H1 (cell line): Measurements from ENCODE around the gene ACOT9. TPM values are rescaled to one million over a fixed set of nuclear protein-coding genes. Genes with fewer than 3 reads are reported as not detected.
A peak's percentile ranks its signal among the peaks of the same experiment; 100 is the strongest.

Experiments used
- CTCF ChIA-PET: fragments of 300-600 bp; sonication (Branson Sonifier 250); formaldehyde crosslinking; loops from one replicate; lab custom pipeline; 2021; ENCODE audit not compliant: partially characterized antibody; lab: Charles Lee
- POLR2A ChIA-PET: fragments of 300-600 bp; sonication (Branson Sonifier 250); formaldehyde crosslinking; loops from one replicate; lab custom pipeline; 2021; ENCODE audit warnings: inconsistent platforms; ENCODE audit not compliant: partially characterized antibody; lab: Charles Lee
- DNase-seq, 2 experiments: peaks; one replicate each; pipeline versions ENCODE4 v3.0.0 to v3.0.0-alpha.2; 2010 to 2022; ENCODE audit warnings: low spot score in 2 of 2, low read depth in 1 of 2, mixed read lengths in 1 of 2
- FAIRE-seq: peaks from 2 replicates; lab custom pipeline; 2011; peaks lifted over from hg19 to GRCh38; lab: Jason Lieb, UNC
- H2AFZ ChIP-seq: 2 replicates; pipeline ENCODE4 v1.8.1; 2012; ENCODE audit warnings: low read length, inconsistent platforms
- H2AK5ac ChIP-seq: 2 replicates; pipeline ENCODE4 v1.6.1; 2013; ENCODE audit warnings: low read depth, low read length
- H2BK120ac ChIP-seq: replicated peaks from 2 replicates; pipeline ENCODE3; 2013; ENCODE audit warnings: low read depth, low read length, inconsistent platforms
- H2BK12ac ChIP-seq: 2 replicates; pipeline ENCODE4 v1.6.1; 2013; ENCODE audit warnings: low read depth, low read length
- H2BK15ac ChIP-seq: 2 replicates; pipeline ENCODE4 v1.6.1; 2013; ENCODE audit warnings: low read length
- H2BK20ac ChIP-seq: 2 replicates; pipeline ENCODE4 v1.6.1; 2013; ENCODE audit warnings: low read length
- H2BK5ac ChIP-seq: 2 replicates; pipeline ENCODE4 v1.6.1; 2013; ENCODE audit warnings: low read depth, low read length
- H3K14ac ChIP-seq: 2 replicates; pipeline ENCODE4 v1.6.1; 2013; ENCODE audit warnings: inconsistent platforms; ENCODE audit not compliant: insufficient read length
- H3K18ac ChIP-seq: 2 replicates; pipeline ENCODE4 v1.6.1; 2013; ENCODE audit warnings: low read length; ENCODE audit errors: extremely low read depth
- H3K23ac ChIP-seq: 2 replicates; pipeline ENCODE4 v1.6.1; 2013; ENCODE audit warnings: inconsistent platforms; ENCODE audit not compliant: insufficient read length
- H3K23me2 ChIP-seq: 2 replicates; pipeline ENCODE4 v1.6.1; 2013; ENCODE audit warnings: low read depth, low read length
- H3K27ac ChIP-seq: 2 replicates; pipeline ENCODE4 v1.6.1; 2011; ENCODE audit warnings: low read depth, low read length, inconsistent platforms
- H3K27me3 ChIP-seq, 4 experiments: replicated peaks in 1 of 4; 1 replicate in 1 of 4; 2 replicates in 3 of 4; pipeline versions ENCODE4 v1.6.1 to v1.8.1; 2011 to 2013; ENCODE audit warnings: low read length in 3 of 4, mild to moderate bottlenecking in 3 of 4, inconsistent platforms in 2 of 4, mixed read lengths in 2 of 4, moderate library complexity in 1 of 4; ENCODE audit not compliant: control insufficient read depth in 3 of 4, insufficient read depth in 3 of 4; ENCODE audit errors: extremely low read depth in 1 of 4
- H3K36me3 ChIP-seq, 4 experiments: 2 replicates each; pipeline versions ENCODE4 v1.6.1 to v1.8.1; 2011 to 2013; ENCODE audit warnings: mild to moderate bottlenecking in 4 of 4, low read length in 3 of 4, moderate library complexity in 2 of 4, control low read depth in 1 of 4, inconsistent platforms in 1 of 4; ENCODE audit not compliant: insufficient read depth in 4 of 4, control insufficient read depth in 2 of 4
- H3K4ac ChIP-seq: replicated peaks from 2 replicates; pipeline ENCODE3; 2013; ENCODE audit warnings: low read length, low read depth, mixed read lengths, inconsistent platforms; ENCODE audit not compliant: insufficient read length
- H3K4me1 ChIP-seq, 4 experiments: replicated peaks in 1 of 4; 1 replicate in 1 of 4; 2 replicates in 3 of 4; pipeline versions ENCODE4 v1.6.1 to v1.8.1; 2011 to 2013; ENCODE audit warnings: low read length in 3 of 4, inconsistent platforms in 2 of 4, mixed read lengths in 1 of 4; ENCODE audit not compliant: insufficient read depth in 4 of 4, control insufficient read depth in 3 of 4
- H3K4me2 ChIP-seq, 2 experiments: 2 replicates each; pipeline versions ENCODE4 v1.6.1 to v1.8.1; 2011 to 2013; ENCODE audit warnings: low read depth in 2 of 2, low read length in 2 of 2, control low read depth in 1 of 2, inconsistent platforms in 1 of 2, mild to moderate bottlenecking in 1 of 2; ENCODE audit not compliant: insufficient read depth in 1 of 2
- H3K4me3 ChIP-seq, 4 experiments: fragments of 200-600, 300-600 bp in 1 of 4; sonication (generic), shearing (Covaris generic), sonication (Bioruptor Twin) in 1 of 4; 2 replicates each; pipeline versions ENCODE4 v1.5.1 to v1.8.1; 2011 to 2016; ENCODE audit warnings: low read length in 4 of 4, low read depth in 3 of 4, control low read depth in 2 of 4, inconsistent platforms in 2 of 4, mild to moderate bottlenecking in 2 of 4, mixed read lengths in 1 of 4, moderate library complexity in 1 of 4; ENCODE audit not compliant: insufficient read depth in 2 of 4; ENCODE audit errors: extremely low read depth in 1 of 4
- H3K56ac ChIP-seq: replicated peaks from 2 replicates; pipeline ENCODE3; 2013; ENCODE audit warnings: low read depth, mild to moderate bottlenecking, mixed read lengths, low read length, inconsistent platforms; ENCODE audit not compliant: insufficient read length
- H3K79me1 ChIP-seq: 2 replicates; pipeline ENCODE4 v1.6.1; 2013; ENCODE audit warnings: low read depth, low read length, control low read depth
- H3K79me2 ChIP-seq, 2 experiments: 2 replicates each; pipeline versions ENCODE4 v1.6.1 to v1.8.1; 2012 to 2013; ENCODE audit warnings: low read length in 2 of 2, mild to moderate bottlenecking in 2 of 2, inconsistent platforms in 1 of 2; ENCODE audit not compliant: insufficient read depth in 2 of 2, control insufficient read depth in 1 of 2
- H3K9ac ChIP-seq, 4 experiments: replicated peaks in 1 of 4; 1 replicate in 1 of 4; 2 replicates in 3 of 4; pipeline versions ENCODE4 v1.6.1 to v1.8.1; 2011 to 2013; ENCODE audit warnings: low read depth in 3 of 4, low read length in 3 of 4, control low read depth in 2 of 4, mild to moderate bottlenecking in 2 of 4, moderate library complexity in 2 of 4, inconsistent platforms in 1 of 4; ENCODE audit errors: extremely low read depth in 1 of 4
- H3K9me3 ChIP-seq, 2 experiments: 2 replicates each; pipeline versions ENCODE4 v1.6.1 to v1.8.1; 2012 to 2013; ENCODE audit warnings: mild to moderate bottlenecking in 2 of 2, moderate library complexity in 2 of 2, control low read depth in 1 of 2, inconsistent platforms in 1 of 2, low read depth in 1 of 2, low read length in 1 of 2, mixed read lengths in 1 of 2; ENCODE audit not compliant: insufficient read depth in 2 of 2
- H4K20me1 ChIP-seq, 2 experiments: replicated peaks in 1 of 2; 2 replicates each; pipeline versions ENCODE3 to v1.8.1; 2011 to 2013; ENCODE audit warnings: inconsistent platforms in 2 of 2, low read length in 2 of 2, mild to moderate bottlenecking in 1 of 2; ENCODE audit not compliant: insufficient read depth in 2 of 2, control insufficient read depth in 1 of 2
- H4K5ac ChIP-seq: 2 replicates; pipeline ENCODE4 v1.6.1; 2013; ENCODE audit warnings: low read length, low read depth, mixed read lengths, inconsistent platforms; ENCODE audit not compliant: insufficient read length
- H4K8ac ChIP-seq: 2 replicates; pipeline ENCODE4 v1.8.0; 2013; ENCODE audit warnings: mild to moderate bottlenecking, moderate library complexity, low read length, inconsistent platforms; ENCODE audit not compliant: insufficient read depth; ENCODE audit errors: extremely low read depth
- H4K91ac ChIP-seq: replicated peaks from 2 replicates; pipeline ENCODE3; 2013; ENCODE audit warnings: low read length, mixed read lengths, inconsistent platforms; ENCODE audit not compliant: insufficient read length
- ASH2L ChIP-seq: fragments of 200-600, 300-600 bp; sonication (generic); IDR thresholded peaks from one replicate; pipeline ENCODE4 v1.7.1; 2017; ENCODE audit warnings: low read length
- BACH1 ChIP-seq: IDR thresholded peaks from 2 replicates; pipeline ENCODE4 v1.6.1; 2012; ENCODE audit warnings: low read length, improper control_type of control experiment
- FOSL1 ChIP-seq: IDR thresholded peaks from 2 replicates; pipeline ENCODE4 v1.6.1; 2011; ENCODE audit warnings: mild to moderate bottlenecking, low read depth, low read length, moderate library complexity; ENCODE audit not compliant: insufficient read depth
- MAFK ChIP-seq: IDR thresholded peaks from 2 replicates; pipeline ENCODE4 v1.6.1; 2012; ENCODE audit warnings: low read depth, mild to moderate bottlenecking, improper control_type of control experiment, low read length
- RNF2 ChIP-seq: fragments of 200-900, 300-1000 bp; sonication (generic); IDR thresholded peaks from 2 replicates; pipeline ENCODE4 v1.7.1; 2016; ENCODE audit warnings: borderline replicate concordance, low read depth, mild to moderate bottlenecking, antibody characterized with exemption, low read length; ENCODE audit not compliant: poor library complexity, severe bottlenecking; ENCODE audit errors: missing control alignments
- RXRA ChIP-seq: IDR thresholded peaks from 2 replicates; pipeline ENCODE4 v1.6.1; 2011; ENCODE audit warnings: low read depth, mild to moderate bottlenecking, low read length, moderate library complexity; ENCODE audit not compliant: insufficient read depth
- SIN3A ChIP-seq, 2 experiments: IDR thresholded peaks in 1 of 2; conservative IDR thresholded peaks in 1 of 2; 2 replicates each; pipeline ENCODE4 v1.6.1; 2011 to 2012; ENCODE audit warnings: low read length in 2 of 2, improper control_type of control experiment in 1 of 2, low read depth in 1 of 2, mild to moderate bottlenecking in 1 of 2
- WGBS, 2 experiments: shearing (Covaris generic) in 1 of 2; methylation state at CpG; one replicate each; pipeline versions ENCODE4 v1.1.6 to v1.1.7; 2013 to 2015; ENCODE audit warnings: low lambda C conversion rate in 2 of 2, mixed read lengths in 2 of 2, inconsistent platforms in 1 of 2, low coverage in 1 of 2, missing lambda C conversion rate in 1 of 2; ENCODE audit not compliant: insufficient replicate concordance in 2 of 2, insufficient coverage in 1 of 2, insufficient read length in 1 of 2; ENCODE audit errors: extremely low coverage in 1 of 2, missing lambda C conversion rate in 1 of 2; 5-methylcytosine and 5-hydroxymethylcytosine counted together
- polyA plus RNA-seq, 7 experiments: library from polyadenylated mRNA; depleted of rRNA in 3 of 7; stranded (reverse) in 5 of 7; unstranded in 2 of 7; fragments of >200 nt in 5 of 7; fragments of 200-250 nt in 2 of 7; gene quantifications; 1 replicate in 5 of 7; 2 replicates in 1 of 7; 4 replicates in 1 of 7; pipeline versions ENCODE4 v1.2.1 to v1.2.3, GENCODE V29; 2011 to 2013; ENCODE audit warnings: missing spikeins in 2 of 7, mixed read lengths in 2 of 7
- total RNA-seq: library from RNA; stranded (reverse); fragmentation: NEBNext Ultra II Directional; extraction: Animal tissue kit (Norgen Biotek cat#: 25700); gene quantifications from 2 replicates; pipeline ENCODE4 v1.2.1, GENCODE V29; 2021
- TF ChIP-seq, protein P1 (sequence below): IDR thresholded peaks from 2 replicates; pipeline ENCODE4 v1.6.1; 2012; ENCODE audit warnings: inconsistent platforms

ACOT9 gene
- total and polyA plus RNA-seq, 2 of the 8 experiments (the other 6 are each of a cell fraction or from before 2014, with no cell fraction given) = 20.7 to 39.5 TPM

DNA sequence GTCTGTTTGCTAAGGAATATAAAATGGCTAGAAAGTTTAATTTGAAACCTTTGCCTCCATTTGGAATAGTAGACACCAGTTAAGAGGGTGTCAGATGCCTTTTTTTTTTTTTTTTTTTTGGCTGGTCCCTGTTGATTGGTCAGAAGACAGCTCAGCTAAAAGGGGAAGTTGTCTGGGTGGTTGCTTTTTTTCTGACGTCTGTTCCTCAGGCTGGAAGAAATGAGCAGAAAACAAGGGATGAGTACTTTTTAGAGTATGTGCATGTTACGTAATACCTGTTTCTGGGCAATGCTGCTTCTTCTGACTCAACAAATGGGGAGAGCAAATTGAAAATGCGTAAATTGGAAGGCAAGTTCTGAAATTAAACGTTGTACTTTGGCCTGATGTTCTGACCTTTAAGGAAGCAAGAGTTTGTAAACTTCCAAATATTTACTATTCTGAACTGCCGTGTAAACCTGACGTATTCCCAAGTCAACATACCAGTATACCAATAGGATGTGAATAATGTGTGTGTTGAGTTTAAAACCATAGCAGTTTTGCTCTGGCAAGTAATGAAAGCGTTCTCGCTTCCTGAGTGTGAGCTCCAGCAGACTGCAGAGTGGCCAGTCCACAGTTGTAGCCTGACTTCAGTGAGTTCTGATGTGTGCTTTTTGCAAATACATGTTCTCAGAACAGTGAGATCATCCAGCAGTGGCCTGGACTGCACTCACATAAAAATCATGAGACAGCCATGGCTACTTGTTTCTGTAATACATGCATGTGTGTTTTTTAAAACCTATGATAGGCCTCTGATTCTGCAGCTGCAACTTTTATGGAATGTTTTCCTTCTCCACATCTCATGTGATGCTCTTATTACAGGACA is 41.6 kb upstream of the ACOT9 start:
- Histone ChIP-seq H2BK12ac (no peak overlapping the region), H2BK5ac (no peak overlapping the region), H3K4me1 (no peaks in the 10 kb centered on the region), H2BK120ac (no peak overlapping the region), H2AK5ac (no peak overlapping the region), H3K79me2 (no peaks in the 10 kb centered on the region), H4K20me1 (no peaks in the 10 kb centered on the region), H3K23ac (no peak overlapping the region), H2AFZ (no peak overlapping the region), H3K9me3 (no peaks in the 10 kb centered on the region), H3K27ac (no peak overlapping the region), H3K4me3 (no peak overlapping the region), H3K4ac (no peak overlapping the region), H3K79me1 (no peaks in the 10 kb centered on the region), H3K27me3 (no peaks in the 10 kb centered on the region), H4K91ac (no peak overlapping the region), H3K18ac (no peak overlapping the region), H3K4me2 (peak overlapping the region in 1 of 2 experiments; percentile 77; a peak in 1 of 4 replicates), H3K36me3 (peaks cover 0 to 8% (median 0%) of the 10 kb centered on the region in 4 experiments; a peak in 1 of 8 replicates), H2BK20ac (no peak overlapping the region), H3K23me2 (peaks cover 3% of the 10 kb centered on the region; the same call in 1 of the 2 replicates), H2BK15ac (no peak overlapping the region), H3K56ac (no peak overlapping the region), H3K14ac (no peak overlapping the region), H4K5ac (no peak overlapping the region), H3K9ac (no peak overlapping the region), H4K8ac (no peak overlapping the region)
- 92% methylated on average over 8 of the region's 8 CpGs; no CpG with 5 or more reads in 1 of the 2 experiments for WGBS, 2 experiments
- FAIRE-seq (no peak), DNase-seq (no peak)
- ChIA-PET POLR2A (interaction anchor here (0.7 kb wide), 1 partner anchor 10 kb away, joined by 3 read pairs; no protein-coding TSS in a partner anchor), CTCF (interaction anchor here (0.6 to 3.6 kb wide), 3 partner anchors 10 to 131 kb away, joined by 3 to 20 read pairs (median 4); no protein-coding TSS in a partner anchor)
- TF ChIP-seq FOSL1 (no peak), MAFK (no peak), RNF2 (no peak), SIN3A (conservative IDR thresholded peaks at IDR 0.05 in 1 of 2, IDR thresholded peaks at IDR 0.05 in 1 of 2; ENCODE audit: low read depth in 1 of 2, low read length in 2 of 2) (no peak), ASH2L (no peak), RXRA (no peak), BACH1 (no peak)
- TF ChIP-seq, protein P1, sequence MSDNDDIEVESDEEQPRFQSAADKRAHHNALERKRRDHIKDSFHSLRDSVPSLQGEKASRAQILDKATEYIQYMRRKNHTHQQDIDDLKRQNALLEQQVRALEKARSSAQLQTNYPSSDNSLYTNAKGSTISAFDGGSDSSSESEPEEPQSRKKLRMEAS = no peak
